GM21723 (cell line): ENCODE data around the gene ARFGEF3.

ENCODE experiments used
- ATAC-seq: cut with Tn5 transposase; IDR thresholded peaks from one replicate; pipeline ENCODE4 v1.9.1; 2021; ENCODE audit warnings: mild to moderate bottlenecking, moderate library complexity; ENCODE audit not compliant: unreplicated experiment

ARFGEF3 gene

DNA sequence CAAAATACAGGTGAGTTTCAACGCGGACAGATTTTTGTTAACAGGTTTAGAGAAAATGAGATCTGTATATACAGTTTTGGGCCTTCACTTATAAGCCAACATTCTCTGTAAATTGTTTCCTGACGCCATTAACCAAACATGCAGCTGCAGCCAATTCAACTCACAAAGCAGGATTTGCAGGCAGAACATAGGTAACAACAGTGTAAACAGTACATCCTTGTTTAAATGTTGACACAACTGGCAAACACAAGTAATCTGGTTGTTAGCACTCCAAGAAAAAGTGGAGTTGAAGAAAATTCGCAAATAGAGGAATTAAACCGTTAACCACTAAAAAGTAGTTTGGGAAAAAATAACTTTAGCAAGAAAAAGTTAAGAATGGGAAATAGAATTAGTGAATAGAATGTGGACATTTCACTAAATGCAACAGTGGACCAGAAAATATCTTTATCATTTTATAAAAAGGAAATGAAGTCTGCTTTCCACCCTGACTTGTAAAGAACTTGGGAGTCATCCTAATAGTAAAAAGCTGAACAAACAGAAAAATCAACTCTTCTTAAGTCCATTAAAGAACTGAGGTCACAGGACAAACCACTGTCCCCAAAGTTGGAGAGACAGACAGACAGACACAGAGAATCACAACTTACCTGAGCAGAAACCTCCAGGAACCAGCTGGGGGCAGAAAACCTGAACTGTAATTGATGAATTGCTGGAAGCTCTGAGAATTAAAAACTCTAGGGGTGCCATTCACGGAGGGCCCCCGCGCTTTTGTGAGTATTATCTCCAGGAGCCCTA, 226.0 kb downstream of the ARFGEF3 start:
- no peak for ATAC-seq

DNA sequence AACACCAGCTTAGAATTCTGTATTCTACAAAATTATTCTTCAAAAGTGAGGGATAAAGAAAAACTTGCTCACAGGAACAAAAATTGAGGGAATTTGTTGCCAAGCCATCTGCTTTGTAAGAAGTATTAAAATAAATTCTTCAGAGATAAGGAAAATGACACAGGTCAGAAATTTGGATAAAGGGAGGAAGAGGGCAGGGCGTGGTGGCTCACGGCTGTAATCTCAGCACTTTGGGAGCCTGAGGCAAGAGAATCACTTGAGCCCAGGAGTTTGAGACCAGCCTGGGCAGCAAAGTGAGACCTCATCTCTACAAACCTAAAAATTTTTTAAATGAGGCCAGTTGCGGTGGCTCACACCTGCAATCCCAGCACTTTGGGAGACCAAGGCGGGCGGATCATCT, 227.8 kb downstream of the ARFGEF3 start:
- no peak for ATAC-seq
